ENCODE results near the gene SLC7A11. TPM values are rescaled to one million over a fixed set of nuclear protein-coding genes. Genes with fewer than 3 reads are reported as not detected.

The SLC7A11 gene
- total RNA-seq, 1 donor from 2014 or later, result 33.8 TPM

DNA sequence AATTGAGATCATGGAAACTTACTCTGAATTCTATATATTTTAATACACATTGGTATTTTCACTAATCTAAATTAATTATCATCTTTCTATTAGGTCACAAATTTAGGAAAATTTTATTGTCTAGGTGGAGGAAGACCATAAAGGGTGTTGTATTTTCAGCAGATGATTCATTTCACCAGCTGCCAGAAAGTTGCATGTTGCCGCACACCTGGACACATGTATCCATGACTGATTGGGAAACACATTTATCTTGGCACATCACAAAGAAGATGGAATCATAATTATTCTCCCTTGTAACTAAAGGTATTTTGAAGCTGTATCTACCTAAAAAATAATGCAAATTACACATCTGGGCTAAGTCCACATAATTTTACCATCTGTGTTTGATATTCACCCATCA is 33.1 kb downstream of the SLC7A11 start:
- H3K4me1 Mint-ChIP-seq (ENCODE audit: low read depth, unreplicated experiment), result peaks cover 6% of the 10 kb centered on the region
- H3K9me3 Mint-ChIP-seq (ENCODE audit: unreplicated experiment), result no peaks in the 10 kb centered on the region
- H3K9me3 ChIP-seq (ENCODE audit: insufficient read depth, low read depth, low read length), result no peaks in the 10 kb centered on the region
- no peak overlapping the region for H3K9ac ChIP-seq (ENCODE audit: low read length)
- no peak overlapping the region for H2AFZ ChIP-seq (ENCODE audit: low read depth, low read length)
- H3K27me3 ChIP-seq (ENCODE audit: insufficient read depth, low read length), result no peaks in the 10 kb centered on the region
- H3K36me3 Mint-ChIP-seq (ENCODE audit: low read depth, unreplicated experiment), result peaks cover 2% of the 10 kb centered on the region
- no peaks in the 10 kb centered on the region for H3K27me3 Mint-ChIP-seq (ENCODE audit: low read depth, unreplicated experiment)
- H3K4me3 Mint-ChIP-seq (ENCODE audit: unreplicated experiment), result no peak overlapping the region
- H3K27ac ChIP-seq (ENCODE audit: low read depth, low read length), result no peak overlapping the region
- no peak for DNase-seq (ENCODE audit: low read depth)
- H3K4me1 ChIP-seq (ENCODE audit: insufficient read depth, low read length), result no peaks in the 10 kb centered on the region
- no peaks in the 10 kb centered on the region for H3K36me3 ChIP-seq (ENCODE audit: insufficient read depth, low read length)
- TF ChIP-seq, protein P1, sequence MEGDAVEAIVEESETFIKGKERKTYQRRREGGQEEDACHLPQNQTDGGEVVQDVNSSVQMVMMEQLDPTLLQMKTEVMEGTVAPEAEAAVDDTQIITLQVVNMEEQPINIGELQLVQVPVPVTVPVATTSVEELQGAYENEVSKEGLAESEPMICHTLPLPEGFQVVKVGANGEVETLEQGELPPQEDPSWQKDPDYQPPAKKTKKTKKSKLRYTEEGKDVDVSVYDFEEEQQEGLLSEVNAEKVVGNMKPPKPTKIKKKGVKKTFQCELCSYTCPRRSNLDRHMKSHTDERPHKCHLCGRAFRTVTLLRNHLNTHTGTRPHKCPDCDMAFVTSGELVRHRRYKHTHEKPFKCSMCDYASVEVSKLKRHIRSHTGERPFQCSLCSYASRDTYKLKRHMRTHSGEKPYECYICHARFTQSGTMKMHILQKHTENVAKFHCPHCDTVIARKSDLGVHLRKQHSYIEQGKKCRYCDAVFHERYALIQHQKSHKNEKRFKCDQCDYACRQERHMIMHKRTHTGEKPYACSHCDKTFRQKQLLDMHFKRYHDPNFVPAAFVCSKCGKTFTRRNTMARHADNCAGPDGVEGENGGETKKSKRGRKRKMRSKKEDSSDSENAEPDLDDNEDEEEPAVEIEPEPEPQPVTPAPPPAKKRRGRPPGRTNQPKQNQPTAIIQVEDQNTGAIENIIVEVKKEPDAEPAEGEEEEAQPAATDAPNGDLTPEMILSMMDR (IDR thresholded peaks at IDR 0.05; ENCODE audit: insufficient read depth, low read depth, low read length), result no peak
- no peak for TF ChIP-seq EZH2 (IDR thresholded peaks at IDR 0.05; ENCODE audit: insufficient read depth, low read length)
- H3K27ac Mint-ChIP-seq (ENCODE audit: unreplicated experiment), result no peak overlapping the region
- no peaks in the 10 kb centered on the region for H4K20me1 ChIP-seq (ENCODE audit: insufficient read depth, low read length)
- H3K4me3 ChIP-seq (ENCODE audit: insufficient read depth, low read depth, low read length), result no peak overlapping the region
- no peak overlapping the region for H3K4me2 ChIP-seq (ENCODE audit: low read length)
- no peak for FAIRE-seq
- H3K79me2 ChIP-seq (ENCODE audit: insufficient read depth, low read length), result no peaks in the 10 kb centered on the region

DNA sequence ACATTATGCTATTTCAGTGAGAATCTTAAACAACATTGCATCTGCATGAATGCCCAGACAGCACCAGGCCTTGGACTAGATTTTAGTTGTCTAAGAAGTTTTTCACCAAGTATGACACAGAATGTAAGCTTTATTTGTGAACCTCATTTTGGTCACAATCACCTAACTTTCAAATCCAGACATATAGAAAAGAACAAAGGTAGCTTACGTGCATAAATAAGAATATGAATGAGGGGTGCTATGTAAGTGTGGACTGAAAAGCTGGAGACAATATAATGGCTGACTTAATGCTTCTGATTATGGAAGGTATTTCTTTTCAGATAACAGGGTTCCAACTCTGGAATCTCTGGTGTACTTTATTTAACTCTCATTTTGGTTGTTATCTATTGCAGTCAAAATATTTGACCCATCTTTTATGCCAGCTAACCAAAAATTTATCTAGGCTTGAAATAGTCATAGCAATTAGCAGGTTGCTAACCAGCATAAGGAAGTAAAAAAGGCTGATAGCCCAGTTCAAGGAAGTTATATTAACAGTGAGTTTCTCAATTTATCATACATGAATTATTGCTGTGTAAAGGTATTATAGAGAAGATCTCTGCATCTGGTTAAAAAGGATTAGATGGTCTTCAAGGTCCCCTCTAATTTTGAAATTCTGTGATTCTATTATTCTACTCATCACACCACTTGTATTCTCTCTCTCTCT is 36.5 kb downstream of the SLC7A11 start:
- no peak overlapping the region for H3K4me2 ChIP-seq (ENCODE audit: low read length)
- no peak overlapping the region for H3K9ac ChIP-seq (ENCODE audit: low read length)
- Mint-ChIP-seq H3K4me3 (ENCODE audit: unreplicated experiment) (no peak overlapping the region), H3K36me3 (ENCODE audit: low read depth, unreplicated experiment) (no peaks in the 10 kb centered on the region), H3K27me3 (ENCODE audit: low read depth, unreplicated experiment) (no peaks in the 10 kb centered on the region), H3K27ac (ENCODE audit: unreplicated experiment) (no peak overlapping the region), H3K4me1 (ENCODE audit: low read depth, unreplicated experiment) (peaks cover 6% of the 10 kb centered on the region), H3K9me3 (ENCODE audit: unreplicated experiment) (no peaks in the 10 kb centered on the region)
- H3K9me3 ChIP-seq (ENCODE audit: insufficient read depth, low read depth, low read length), result no peaks in the 10 kb centered on the region
- no peak for FAIRE-seq
- H3K79me2 ChIP-seq (ENCODE audit: insufficient read depth, low read length), result no peaks in the 10 kb centered on the region
- H3K27ac ChIP-seq (ENCODE audit: low read depth, low read length), result no peak overlapping the region
- DNase-seq (ENCODE audit: low read depth), result no peak
- TF ChIP-seq EZH2 (IDR thresholded peaks at IDR 0.05; ENCODE audit: insufficient read depth, low read length), result no peak
- TF ChIP-seq, protein P1 (IDR thresholded peaks at IDR 0.05; ENCODE audit: insufficient read depth, low read depth, low read length), result no peak
- no peaks in the 10 kb centered on the region for H4K20me1 ChIP-seq (ENCODE audit: insufficient read depth, low read length)
- H3K36me3 ChIP-seq (ENCODE audit: insufficient read depth, low read length), result no peaks in the 10 kb centered on the region
- H3K4me3 ChIP-seq (ENCODE audit: insufficient read depth, low read depth, low read length), result no peak overlapping the region
- no peaks in the 10 kb centered on the region for H3K4me1 ChIP-seq (ENCODE audit: insufficient read depth, low read length)
- H2AFZ ChIP-seq (ENCODE audit: low read depth, low read length), result no peak overlapping the region
- no peaks in the 10 kb centered on the region for H3K27me3 ChIP-seq (ENCODE audit: insufficient read depth, low read length)

DNA sequence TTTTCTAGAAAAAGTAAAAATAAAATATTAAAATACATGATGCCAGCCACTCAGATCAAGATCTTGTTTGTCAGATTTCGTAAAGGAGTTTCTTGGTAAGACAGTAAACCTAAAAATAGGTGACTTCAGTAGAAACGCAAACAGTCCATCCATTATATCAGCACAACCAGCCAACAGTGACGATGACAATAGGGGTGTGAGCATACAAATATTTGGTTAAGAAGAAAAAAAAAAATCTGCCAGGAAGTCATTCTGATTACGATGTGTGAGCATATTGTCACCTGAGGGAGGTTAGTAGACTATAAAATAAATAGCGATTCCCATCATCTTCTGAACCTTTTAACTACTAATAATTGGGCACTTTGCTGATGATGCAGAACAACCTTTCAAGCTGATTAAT is 37.6 kb downstream of the SLC7A11 start:
- no peaks in the 10 kb centered on the region for H3K9me3 ChIP-seq (ENCODE audit: insufficient read depth, low read depth, low read length)
- DNase-seq (ENCODE audit: low read depth) (no peak), FAIRE-seq (no peak)
- no peak for TF ChIP-seq EZH2 (IDR thresholded peaks at IDR 0.05; ENCODE audit: insufficient read depth, low read length)
- TF ChIP-seq, protein P1 (IDR thresholded peaks at IDR 0.05; ENCODE audit: insufficient read depth, low read depth, low read length), result no peak
- peaks cover 4% of the 10 kb centered on the region for H3K4me1 Mint-ChIP-seq (ENCODE audit: low read depth, unreplicated experiment)
- no peaks in the 10 kb centered on the region for H3K36me3 Mint-ChIP-seq (ENCODE audit: low read depth, unreplicated experiment)
- no peaks in the 10 kb centered on the region for H3K79me2 ChIP-seq (ENCODE audit: insufficient read depth, low read length)
- H3K27ac ChIP-seq (ENCODE audit: low read depth, low read length), result no peak overlapping the region
- H3K4me1 ChIP-seq (ENCODE audit: insufficient read depth, low read length), result no peaks in the 10 kb centered on the region
- H3K9ac ChIP-seq (ENCODE audit: low read length), result no peak overlapping the region
- H4K20me1 ChIP-seq (ENCODE audit: insufficient read depth, low read length), result no peaks in the 10 kb centered on the region
- no peaks in the 10 kb centered on the region for H3K9me3 Mint-ChIP-seq (ENCODE audit: unreplicated experiment)
- no peak overlapping the region for H3K27ac Mint-ChIP-seq (ENCODE audit: unreplicated experiment)
- no peak overlapping the region for H3K4me3 ChIP-seq (ENCODE audit: insufficient read depth, low read depth, low read length)
- no peak overlapping the region for H3K4me2 ChIP-seq (ENCODE audit: low read length)
- no peak overlapping the region for H2AFZ ChIP-seq (ENCODE audit: low read depth, low read length)
- H3K27me3 ChIP-seq (ENCODE audit: insufficient read depth, low read length), result no peaks in the 10 kb centered on the region
- no peaks in the 10 kb centered on the region for H3K36me3 ChIP-seq (ENCODE audit: insufficient read depth, low read length)
- H3K4me3 Mint-ChIP-seq (ENCODE audit: unreplicated experiment), result no peak overlapping the region
- no peaks in the 10 kb centered on the region for H3K27me3 Mint-ChIP-seq (ENCODE audit: low read depth, unreplicated experiment)

Data from astrocyte (in vitro differentiated cells and primary cell).